Fibroblast of lung (primary cell): ENCODE measurements around the gene LMF1. TPM values are rescaled to one million over a fixed set of nuclear protein-coding genes. Genes with fewer than 3 reads are reported as not detected.

Source experiments
- DNase-seq, 2 donors: peaks; one replicate each; pipeline versions ENCODE4 v3.0.0 to v3.0.0-alpha.2; 2010; ENCODE audit warnings: low read depth in 2 of 2
- H2AFZ ChIP-seq: 2 replicates; pipeline ENCODE4 v1.5.1; 2012; ENCODE audit warnings: low read length, control low read depth, inconsistent platforms
- H3K27ac ChIP-seq: 2 replicates; pipeline ENCODE4 v1.5.1; 2011; ENCODE audit warnings: low read length, control low read depth; ENCODE audit not compliant: insufficient read depth
- H3K27me3 ChIP-seq: 2 replicates; pipeline ENCODE4 v1.5.1; 2011; ENCODE audit warnings: mild to moderate bottlenecking, low read length; ENCODE audit not compliant: control insufficient read depth, insufficient read depth
- H3K36me3 ChIP-seq: 2 replicates; pipeline ENCODE4 v1.5.1; 2011; ENCODE audit warnings: low read length; ENCODE audit not compliant: control insufficient read depth, insufficient read depth
- H3K4me1 ChIP-seq: 2 replicates; pipeline ENCODE4 v1.5.1; 2011; ENCODE audit warnings: low read length; ENCODE audit not compliant: control insufficient read depth, insufficient read depth; ENCODE audit errors: extremely low read depth
- H3K4me2 ChIP-seq: 2 replicates; pipeline ENCODE4 v1.5.1; 2011; ENCODE audit warnings: low read length, control low read depth; ENCODE audit not compliant: insufficient read depth; ENCODE audit errors: extremely low read depth
- H3K4me3 ChIP-seq, 4 experiments: fragments of 200-600 bp in 1 of 4; sonication (generic) in 1 of 4; replicated peaks in 1 of 4; 2 replicates each; pipeline ENCODE4 v1.5.1; 2011 to 2016; ENCODE audit warnings: low read length in 4 of 4, low read depth in 3 of 4, mild to moderate bottlenecking in 3 of 4, control low read depth in 2 of 4, inconsistent platforms in 1 of 4, mixed read lengths in 1 of 4; ENCODE audit not compliant: insufficient read depth in 1 of 4; ENCODE audit errors: control extremely low read depth in 1 of 4
- H3K79me2 ChIP-seq: 2 replicates; pipeline ENCODE4 v1.5.1; 2012; ENCODE audit warnings: mild to moderate bottlenecking, low read length, inconsistent platforms; ENCODE audit not compliant: control insufficient read depth, insufficient read depth
- H3K9ac ChIP-seq: 2 replicates; pipeline ENCODE4 v1.5.1; 2011; ENCODE audit warnings: mild to moderate bottlenecking, low read length, control low read depth; ENCODE audit not compliant: insufficient read depth
- H3K9me3 ChIP-seq: 2 replicates; pipeline ENCODE4 v1.5.1; 2012; ENCODE audit warnings: low read depth, low read length; ENCODE audit not compliant: control insufficient read depth, insufficient read depth
- H4K20me1 ChIP-seq: 2 replicates; pipeline ENCODE4 v1.5.1; 2011; ENCODE audit warnings: low read length; ENCODE audit not compliant: control insufficient read depth, insufficient read depth; ENCODE audit errors: extremely low read depth
- EZH2 ChIP-seq: IDR thresholded peaks from 2 replicates; pipeline ENCODE4 v1.5.1; 2012; ENCODE audit warnings: low read length, control low read depth, mild to moderate bottlenecking; ENCODE audit errors: missing control alignments
- polyA plus RNA-seq, 2 donors: library from polyadenylated mRNA; depleted of rRNA in 1 of 2; stranded (reverse) in 1 of 2; unstranded in 1 of 2; fragments of >200 nt; gene quantifications; 2 replicates each; pipeline ENCODE4 v1.2.1, GENCODE V29; 2011 to 2012; ENCODE audit warnings: missing spikeins in 1 of 2
- total RNA-seq: library from RNA; depleted of rRNA; stranded (reverse); fragments of >200 nt; gene quantifications from 2 replicates; pipeline ENCODE4 v1.2.1, GENCODE V29; 2014
- TF ChIP-seq, protein P1 (sequence below), 2 donors: IDR thresholded peaks in 1 of 2; conservative IDR thresholded peaks in 1 of 2; 1 replicate in 1 of 2; 2 replicates in 1 of 2; pipeline ENCODE4 v1.5.1; 2011 to 2012; ENCODE audit warnings: low read length in 2 of 2, control low read depth in 1 of 2, inconsistent platforms in 1 of 2, low read depth in 1 of 2, mild to moderate bottlenecking in 1 of 2

The LMF1 gene
- total and polyA plus RNA-seq, 2 donors (not counting 1 experiment from before 2014, with no cell fraction given) = 12.3 to 12.6 TPM

DNA sequence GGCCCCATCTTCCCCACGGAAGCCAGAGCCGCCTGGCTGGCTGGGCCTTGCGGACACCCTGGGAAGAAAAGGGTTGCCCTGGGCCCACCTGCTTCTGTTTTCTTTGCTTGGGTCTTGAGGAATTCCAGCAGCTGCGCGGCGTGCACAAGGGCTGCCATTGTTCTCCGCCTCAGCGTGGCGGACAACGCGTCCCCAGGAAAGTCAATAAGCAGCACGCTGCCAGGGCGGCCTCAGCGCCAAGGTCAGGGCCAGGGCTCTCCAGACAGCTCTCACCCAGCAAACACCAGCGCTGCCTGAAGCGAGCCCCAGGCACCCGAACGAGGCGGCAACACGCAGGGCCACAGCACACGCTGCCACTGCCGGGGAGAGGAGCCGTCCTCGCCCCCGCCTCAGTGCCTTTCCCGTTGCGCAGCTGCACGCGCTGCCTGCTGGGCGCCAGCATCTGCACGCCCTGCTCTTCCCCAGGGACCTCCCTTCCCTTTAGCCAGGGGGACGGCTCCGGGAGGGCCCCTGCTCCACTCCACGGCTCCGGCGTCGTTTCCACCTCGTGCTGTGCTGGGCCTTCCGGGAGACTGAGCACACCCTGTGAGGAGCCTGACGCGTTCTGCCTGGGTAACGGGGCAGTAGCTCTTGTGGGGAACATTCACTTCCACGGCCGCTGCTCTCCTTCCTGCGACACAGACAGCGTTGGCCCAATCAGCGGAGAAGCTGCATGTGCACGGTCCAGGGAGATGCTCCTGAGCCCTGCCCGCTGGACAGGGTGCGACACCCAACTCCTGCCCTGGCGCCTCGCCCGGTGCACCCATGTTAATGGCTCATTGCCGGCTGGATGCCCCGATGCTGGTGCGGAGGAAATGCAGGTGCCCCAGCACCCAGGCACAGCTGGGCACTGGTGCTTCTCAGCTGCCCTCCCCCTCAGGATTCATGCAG, 57.8 kb downstream of the LMF1 start:
- no peak for DNase-seq
- Histone ChIP-seq H3K27ac (no peak overlapping the region), H3K79me2 (no peaks in the 10 kb centered on the region)

DNA sequence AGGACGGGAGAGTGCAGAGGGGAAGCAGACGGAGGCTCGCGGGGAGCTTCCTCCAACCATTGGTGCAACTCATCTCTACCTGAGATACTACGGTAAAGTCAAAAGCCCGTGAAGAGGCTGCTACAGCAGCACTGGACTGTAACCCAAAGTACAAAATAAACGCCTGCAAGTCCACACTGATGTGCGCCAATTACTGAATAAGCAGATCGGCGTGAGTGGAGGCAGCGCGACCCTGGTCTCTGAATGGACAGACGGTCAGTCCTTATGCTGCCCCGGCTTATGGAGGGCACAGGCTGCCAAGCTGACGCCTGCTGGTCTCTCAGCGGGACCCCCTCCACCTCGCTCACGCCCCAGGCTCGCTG, 58.5 kb downstream of the LMF1 start:
- no peak for DNase-seq
- H4K20me1 ChIP-seq = no peaks in the 10 kb centered on the region
- H3K4me2 ChIP-seq = no peak overlapping the region
- no peak overlapping the region for H2AFZ ChIP-seq
- H3K9ac ChIP-seq = no peak overlapping the region
- H3K79me2 ChIP-seq = no peaks in the 10 kb centered on the region
- H3K27me3 ChIP-seq = no peaks in the 10 kb centered on the region
- H3K27ac ChIP-seq = no peak overlapping the region
- no peaks in the 10 kb centered on the region for H3K4me1 ChIP-seq
- no peaks in the 10 kb centered on the region for H3K36me3 ChIP-seq
- TF ChIP-seq, protein P1, sequence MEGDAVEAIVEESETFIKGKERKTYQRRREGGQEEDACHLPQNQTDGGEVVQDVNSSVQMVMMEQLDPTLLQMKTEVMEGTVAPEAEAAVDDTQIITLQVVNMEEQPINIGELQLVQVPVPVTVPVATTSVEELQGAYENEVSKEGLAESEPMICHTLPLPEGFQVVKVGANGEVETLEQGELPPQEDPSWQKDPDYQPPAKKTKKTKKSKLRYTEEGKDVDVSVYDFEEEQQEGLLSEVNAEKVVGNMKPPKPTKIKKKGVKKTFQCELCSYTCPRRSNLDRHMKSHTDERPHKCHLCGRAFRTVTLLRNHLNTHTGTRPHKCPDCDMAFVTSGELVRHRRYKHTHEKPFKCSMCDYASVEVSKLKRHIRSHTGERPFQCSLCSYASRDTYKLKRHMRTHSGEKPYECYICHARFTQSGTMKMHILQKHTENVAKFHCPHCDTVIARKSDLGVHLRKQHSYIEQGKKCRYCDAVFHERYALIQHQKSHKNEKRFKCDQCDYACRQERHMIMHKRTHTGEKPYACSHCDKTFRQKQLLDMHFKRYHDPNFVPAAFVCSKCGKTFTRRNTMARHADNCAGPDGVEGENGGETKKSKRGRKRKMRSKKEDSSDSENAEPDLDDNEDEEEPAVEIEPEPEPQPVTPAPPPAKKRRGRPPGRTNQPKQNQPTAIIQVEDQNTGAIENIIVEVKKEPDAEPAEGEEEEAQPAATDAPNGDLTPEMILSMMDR (conservative IDR thresholded peaks at IDR 0.05 in 1 of 2, IDR thresholded peaks at IDR 0.05 in 1 of 2; ENCODE audit: low read depth in 1 of 2, low read length in 2 of 2) = no peak
- TF ChIP-seq EZH2 = no peak
- no peaks in the 10 kb centered on the region for H3K9me3 ChIP-seq
- H3K4me3 ChIP-seq = no peak overlapping the region

More for the DNA sequence above, 57.8 kb downstream of the LMF1 start:
- TF ChIP-seq, protein P1 (conservative IDR thresholded peaks at IDR 0.05 in 1 of 2, IDR thresholded peaks at IDR 0.05 in 1 of 2; ENCODE audit: low read depth in 1 of 2, low read length in 2 of 2) = no peak
- no peak for TF ChIP-seq EZH2
- no peaks in the 10 kb centered on the region for H4K20me1 ChIP-seq
- no peak overlapping the region for H3K4me2 ChIP-seq
- H3K4me3 ChIP-seq = no peak overlapping the region
- no peak overlapping the region for H2AFZ ChIP-seq
- H3K9me3 ChIP-seq = no peaks in the 10 kb centered on the region
- H3K4me1 ChIP-seq = no peaks in the 10 kb centered on the region
- no peaks in the 10 kb centered on the region for H3K36me3 ChIP-seq
- no peaks in the 10 kb centered on the region for H3K27me3 ChIP-seq
- no peak overlapping the region for H3K9ac ChIP-seq

DNA sequence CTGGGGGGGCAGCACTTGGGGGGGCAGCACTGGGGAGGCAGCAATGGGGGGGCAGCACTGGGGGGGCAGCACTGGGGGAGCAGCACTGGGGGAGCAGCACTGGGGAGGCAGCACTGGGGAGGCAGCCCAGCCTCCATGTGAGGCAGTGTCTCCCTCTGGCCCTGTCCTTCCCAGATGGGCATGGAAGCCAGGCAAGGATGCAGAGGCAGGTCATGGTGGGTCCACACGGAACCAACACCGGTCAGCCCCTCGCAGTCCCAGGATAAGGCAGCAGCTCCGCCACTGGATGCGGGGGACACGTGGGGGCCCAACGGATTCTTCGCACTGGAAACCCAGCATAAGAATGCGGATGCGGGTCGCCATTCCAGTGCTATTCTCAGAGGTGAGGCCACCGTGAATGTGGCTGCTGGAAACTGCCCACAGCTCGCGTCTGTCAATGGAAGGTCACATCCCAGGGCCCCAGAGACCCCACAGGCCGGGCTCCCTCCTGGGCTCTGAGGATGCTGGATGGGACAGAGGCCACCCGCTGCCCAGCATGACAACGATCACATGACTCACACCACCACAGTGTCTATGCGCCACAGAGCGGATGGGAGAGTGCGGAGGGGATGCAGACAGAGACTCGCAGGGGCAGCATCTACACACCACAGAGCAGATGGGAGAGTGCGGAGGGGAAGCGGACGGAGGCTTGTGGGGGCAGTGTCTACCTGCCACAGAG, 59.0 kb downstream of the LMF1 start:
- Histone ChIP-seq H3K27me3 (no peaks in the 10 kb centered on the region), H3K36me3 (no peaks in the 10 kb centered on the region), H4K20me1 (no peaks in the 10 kb centered on the region), H3K9ac (no peak overlapping the region), H3K79me2 (no peaks in the 10 kb centered on the region), H3K4me3 (no peak overlapping the region), H3K4me2 (no peak overlapping the region), H3K27ac (no peak overlapping the region), H2AFZ (no peak overlapping the region), H3K9me3 (no peaks in the 10 kb centered on the region), H3K4me1 (no peaks in the 10 kb centered on the region)
- DNase-seq = no peak
- TF ChIP-seq EZH2 = no peak
